Epithelial cell of esophagus (primary cell): ENCODE data around the gene DLGAP4.
A peak's percentile ranks its signal among the peaks of the same experiment; 100 is the strongest.

Source experiments
- DNase-seq: peaks from one replicate; pipeline ENCODE4 v3.0.0; 2010; ENCODE audit warnings: low read depth
- H3K4me3 ChIP-seq: 2 replicates; pipeline ENCODE4 v1.5.1; 2011; ENCODE audit warnings: mild to moderate bottlenecking, low read length, control low read depth
- TF ChIP-seq, protein P1 (sequence below): IDR thresholded peaks from 2 replicates; pipeline ENCODE4 v1.5.1; 2011; ENCODE audit warnings: low read depth, mild to moderate bottlenecking, low read length, control low read depth, inconsistent platforms; ENCODE audit not compliant: insufficient read depth; ENCODE audit errors: missing control alignments

Gene DLGAP4

DNA sequence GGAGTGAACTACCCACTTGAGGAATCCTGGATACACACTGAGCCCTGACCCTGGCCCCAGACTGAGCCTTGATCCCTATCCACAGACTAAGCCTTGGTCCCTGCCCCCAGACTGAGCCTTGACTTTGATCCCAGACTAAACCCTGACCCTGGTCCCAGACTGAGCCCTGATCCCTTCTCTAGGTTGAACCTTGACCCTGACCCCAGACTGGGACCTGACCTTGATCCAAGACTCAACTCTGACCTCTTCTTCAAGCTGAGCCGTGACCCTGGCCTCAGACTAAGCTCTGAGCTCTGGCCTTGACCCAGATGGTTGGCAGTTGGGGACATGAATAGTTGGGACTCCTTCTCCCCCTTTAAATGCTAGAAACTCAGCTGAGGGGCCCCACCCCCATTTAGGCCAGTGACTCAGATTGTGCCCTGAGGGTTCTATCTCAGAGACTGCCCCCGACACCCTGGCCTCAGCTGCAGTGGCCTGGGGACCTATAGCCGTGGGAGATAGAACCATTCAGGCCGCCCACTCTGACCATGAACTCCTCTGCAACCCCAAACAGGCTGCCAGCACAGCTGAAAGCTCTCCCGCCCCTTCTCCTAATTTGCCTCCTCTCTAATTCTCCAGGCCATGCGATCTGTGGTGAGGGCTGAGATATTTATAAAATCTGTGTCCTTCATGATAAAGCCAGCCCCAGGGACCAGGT, 84.7 kb downstream of the DLGAP4 start:
- TF ChIP-seq, protein P1, sequence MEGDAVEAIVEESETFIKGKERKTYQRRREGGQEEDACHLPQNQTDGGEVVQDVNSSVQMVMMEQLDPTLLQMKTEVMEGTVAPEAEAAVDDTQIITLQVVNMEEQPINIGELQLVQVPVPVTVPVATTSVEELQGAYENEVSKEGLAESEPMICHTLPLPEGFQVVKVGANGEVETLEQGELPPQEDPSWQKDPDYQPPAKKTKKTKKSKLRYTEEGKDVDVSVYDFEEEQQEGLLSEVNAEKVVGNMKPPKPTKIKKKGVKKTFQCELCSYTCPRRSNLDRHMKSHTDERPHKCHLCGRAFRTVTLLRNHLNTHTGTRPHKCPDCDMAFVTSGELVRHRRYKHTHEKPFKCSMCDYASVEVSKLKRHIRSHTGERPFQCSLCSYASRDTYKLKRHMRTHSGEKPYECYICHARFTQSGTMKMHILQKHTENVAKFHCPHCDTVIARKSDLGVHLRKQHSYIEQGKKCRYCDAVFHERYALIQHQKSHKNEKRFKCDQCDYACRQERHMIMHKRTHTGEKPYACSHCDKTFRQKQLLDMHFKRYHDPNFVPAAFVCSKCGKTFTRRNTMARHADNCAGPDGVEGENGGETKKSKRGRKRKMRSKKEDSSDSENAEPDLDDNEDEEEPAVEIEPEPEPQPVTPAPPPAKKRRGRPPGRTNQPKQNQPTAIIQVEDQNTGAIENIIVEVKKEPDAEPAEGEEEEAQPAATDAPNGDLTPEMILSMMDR, result no peak
- no peak overlapping the region for H3K4me3 ChIP-seq
- no peak for DNase-seq

DNA sequence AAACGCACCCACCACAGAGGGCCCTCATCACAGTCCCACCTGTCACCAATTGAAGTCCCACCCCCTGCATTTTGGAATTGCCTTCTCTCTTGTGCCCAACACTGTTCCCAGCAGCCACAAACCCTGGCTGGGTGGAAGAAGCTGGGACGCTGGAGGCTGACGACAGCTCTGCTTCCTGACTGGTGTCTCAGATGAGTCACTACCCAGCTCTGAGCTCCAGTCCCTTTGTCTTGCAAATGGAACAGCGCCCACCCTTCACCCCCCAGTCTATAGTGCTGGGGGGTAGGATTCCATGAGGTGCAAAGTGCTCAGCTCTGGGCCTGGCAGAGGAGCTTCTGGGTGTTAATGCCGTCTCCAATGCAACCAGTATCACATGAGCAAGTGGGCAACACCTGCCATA, 85.3 kb downstream of the DLGAP4 start:
- no peak overlapping the region for H3K4me3 ChIP-seq
- DNase-seq, result peak; percentile 40
- TF ChIP-seq, protein P1, result no peak

DNA sequence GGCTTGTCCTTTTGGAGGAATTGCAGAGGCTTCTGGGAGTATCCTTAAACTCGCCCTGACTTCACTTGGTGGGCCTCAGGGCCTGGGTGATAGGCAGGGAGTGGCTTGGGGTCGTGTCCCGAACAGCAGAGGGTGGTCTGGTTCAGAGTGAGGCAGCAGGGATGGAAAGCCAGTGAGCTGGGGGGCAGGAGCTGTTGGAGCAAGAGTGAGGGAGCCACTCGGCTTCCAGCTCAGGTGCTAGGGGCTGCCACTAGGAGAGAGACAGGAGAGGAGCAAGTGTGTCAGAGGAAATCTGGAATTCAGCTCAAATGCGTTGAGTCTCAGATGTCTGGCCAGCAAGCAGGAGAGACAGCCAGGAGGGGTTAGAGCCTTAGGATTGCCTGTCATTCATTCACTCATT, 85.8 kb downstream of the DLGAP4 start:
- DNase-seq, result no peak
- TF ChIP-seq, protein P1, result no peak
- H3K4me3 ChIP-seq, result no peak overlapping the region

DNA sequence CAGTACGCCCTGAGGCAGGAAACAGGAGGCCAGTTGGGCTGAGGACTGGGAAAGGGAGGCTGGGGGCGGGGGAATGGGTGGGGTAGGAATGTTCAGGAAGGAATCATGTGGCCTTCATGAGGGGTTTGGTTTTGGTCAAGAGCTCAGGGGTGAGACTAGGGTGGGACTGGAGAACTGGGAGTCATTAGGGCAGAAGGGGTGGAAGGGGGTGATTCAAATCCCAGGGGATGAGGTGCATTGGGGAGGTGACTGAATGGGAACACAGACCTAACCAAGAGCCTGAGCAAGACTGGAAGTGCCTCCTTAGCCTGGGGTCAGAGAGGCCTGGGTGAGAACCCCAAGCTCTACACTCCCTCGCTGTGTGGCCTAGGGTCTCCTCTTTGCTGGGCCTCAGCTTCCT, 86.8 kb downstream of the DLGAP4 start:
- TF ChIP-seq, protein P1, result no peak

DNA sequence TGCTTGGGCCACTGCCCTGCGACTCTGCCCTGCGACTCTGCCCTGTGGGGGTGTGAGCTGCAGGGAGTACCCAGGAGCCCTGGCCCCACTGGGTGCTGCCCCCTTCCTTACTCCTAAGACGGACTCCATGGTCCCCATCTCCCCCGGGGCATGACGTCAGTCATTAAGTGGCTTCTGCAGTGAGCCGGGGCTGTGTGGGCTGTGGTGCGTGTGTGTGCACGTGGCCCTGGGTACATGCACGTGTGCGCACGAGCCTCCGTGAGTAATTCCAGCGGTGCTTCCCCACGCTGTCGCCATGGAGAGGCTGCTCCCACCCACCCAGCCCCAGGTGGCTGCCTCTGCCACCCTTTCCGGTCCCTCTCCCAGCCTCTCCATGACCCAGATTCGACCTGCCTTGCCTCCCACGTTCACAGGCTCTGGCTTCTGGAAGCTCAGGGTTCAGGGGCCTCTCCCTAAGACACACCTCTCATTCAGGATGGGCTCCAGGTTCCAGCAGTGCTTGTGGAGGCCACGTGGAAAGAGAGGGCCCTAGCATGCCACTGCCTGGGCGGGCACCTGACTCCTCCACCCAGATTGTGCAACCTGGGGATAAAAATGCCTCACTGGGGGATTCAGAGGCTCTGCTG, 88.3 kb downstream of the DLGAP4 start:
- H3K4me3 ChIP-seq, result no peak overlapping the region
- TF ChIP-seq, protein P1, result no peak
- peak; percentile 42 for DNase-seq

More for the DNA sequence above, 86.8 kb downstream of the DLGAP4 start:
- no peak overlapping the region for H3K4me3 ChIP-seq
- no peak for DNase-seq

DNA sequence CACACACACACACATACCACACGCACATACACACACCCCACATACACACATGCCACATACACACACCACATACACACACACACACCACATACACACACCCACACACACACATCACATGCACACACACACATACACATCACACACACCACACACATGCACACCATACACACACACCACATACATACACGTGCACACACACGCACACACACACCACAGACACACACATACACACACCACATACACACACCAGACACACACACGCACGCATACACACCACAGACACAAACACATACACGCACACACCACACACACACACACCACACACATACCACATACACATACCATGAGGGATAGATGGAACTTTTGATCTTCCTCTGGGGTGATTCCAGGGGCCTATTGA, 90.2 kb downstream of the DLGAP4 start:
- DNase-seq, result no peak
- no peak overlapping the region for H3K4me3 ChIP-seq
- TF ChIP-seq, protein P1, result no peak

DNA sequence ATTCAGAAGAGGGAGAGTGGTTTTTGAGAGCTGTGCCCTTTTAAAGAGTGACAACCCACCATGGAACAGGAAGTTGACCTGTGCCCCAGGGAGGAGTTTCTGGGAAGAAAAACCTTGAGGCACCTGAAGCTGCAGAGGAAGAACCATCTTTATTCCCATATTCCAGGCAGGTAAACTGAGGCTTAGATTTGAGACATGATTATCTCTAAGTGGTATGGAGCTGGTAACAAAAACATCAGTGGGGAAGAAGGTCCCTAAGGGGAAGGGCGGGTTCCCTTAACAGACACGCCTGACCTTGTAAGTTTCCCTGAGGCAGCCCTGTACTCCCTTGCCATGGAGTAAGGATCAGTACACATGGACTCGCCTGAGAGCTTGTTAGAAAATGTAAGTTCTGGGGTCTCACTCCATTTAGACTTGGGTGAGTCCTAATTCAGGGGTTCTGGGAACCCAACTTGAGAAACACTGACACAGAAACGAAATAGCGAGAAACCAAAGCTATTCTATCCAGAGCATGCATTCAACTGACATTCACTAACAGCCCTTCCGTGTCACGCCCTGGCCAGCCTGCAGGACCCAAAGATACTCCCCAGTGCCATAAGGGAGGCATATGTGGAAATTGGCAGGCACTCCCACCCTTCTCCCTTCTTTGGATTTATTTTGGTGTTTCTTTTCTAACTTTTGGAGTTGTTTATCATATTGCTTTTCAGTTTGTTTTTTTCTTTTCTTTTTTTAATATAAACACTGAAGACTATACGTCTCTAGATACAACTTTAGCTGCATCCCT, 90.9 kb downstream of the DLGAP4 start:
- TF ChIP-seq, protein P1, result no peak
- no peak for DNase-seq
- H3K4me3 ChIP-seq, result no peak overlapping the region
